AG09309 (cell line): ENCODE measurements around the gene HAO1.
A peak's percentile ranks its signal among the peaks of the same experiment; 100 is the strongest.

Source experiments
- DNase-seq: peaks from one replicate; pipeline ENCODE4 v3.0.0-alpha.2; 2010; ENCODE audit warnings: low read depth
- H3K4me3 ChIP-seq: 2 replicates; pipeline ENCODE4 v1.5.1; 2011; ENCODE audit warnings: mild to moderate bottlenecking, low read depth, low read length, moderate library complexity; ENCODE audit not compliant: control insufficient read depth
- CTCF ChIP-seq: IDR thresholded peaks from 2 replicates; pipeline ENCODE4 v1.5.1; 2011; ENCODE audit warnings: mild to moderate bottlenecking, low read depth, low read length, inconsistent platforms; ENCODE audit not compliant: insufficient read depth, control insufficient read depth; ENCODE audit errors: missing control alignments

Gene HAO1

DNA sequence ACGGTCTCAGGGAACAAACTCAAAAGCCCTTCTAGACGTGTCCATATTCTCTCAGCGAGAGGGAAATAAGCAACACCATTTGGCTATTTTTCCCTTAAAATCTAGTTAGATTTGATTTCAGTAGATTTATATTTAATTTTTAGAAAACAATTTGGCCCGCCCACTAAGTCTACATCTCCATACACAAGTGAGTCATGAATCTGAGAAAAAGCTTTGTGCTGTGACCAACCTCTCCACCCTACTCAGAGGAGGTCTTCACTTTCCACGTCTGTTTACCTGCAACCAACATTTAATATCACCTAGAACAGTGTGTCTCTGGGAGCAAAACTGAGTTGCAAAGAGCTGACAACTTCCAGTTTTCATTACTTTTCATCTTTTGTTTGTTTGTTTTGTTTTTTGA is 48.6 kb downstream of the HAO1 start:
- no peak for TF ChIP-seq CTCF
- DNase-seq = no peak
- H3K4me3 ChIP-seq = no peak overlapping the region

- no peak for DNase-seq
- no peak overlapping the region for H3K4me3 ChIP-seq
- no peak for TF ChIP-seq CTCF
Observed at GRCh38 chr20:7889736-7890135, 50.5 kb downstream of the HAO1 start.

GRCh38 chr20:7883741-7884140 is 56.5 kb downstream of the HAO1 start:
- no peak overlapping the region for H3K4me3 ChIP-seq
- DNase-seq = no peak
- TF ChIP-seq CTCF = no peak

DNA sequence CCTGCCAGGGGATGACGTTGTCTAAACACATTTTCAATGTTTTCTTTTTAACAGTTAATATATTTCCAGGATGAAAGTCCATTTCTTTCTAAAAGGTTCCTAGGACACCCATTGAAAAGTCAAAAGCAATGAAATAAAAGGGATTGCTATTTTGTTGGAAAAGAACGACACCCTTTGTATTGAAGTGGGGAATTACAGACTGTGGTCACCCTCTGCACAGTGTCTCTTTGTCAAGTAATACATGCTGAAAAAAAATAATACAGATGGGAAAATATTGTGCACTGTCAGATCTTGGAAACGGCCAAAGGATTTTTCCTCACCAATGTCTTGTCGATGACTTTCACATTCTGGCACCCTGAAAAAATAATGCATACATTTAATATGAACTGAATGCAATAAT is 56.9 kb downstream of the HAO1 start:
- TF ChIP-seq CTCF = no peak
- DNase-seq = no peak
- H3K4me3 ChIP-seq = no peak overlapping the region

DNA sequence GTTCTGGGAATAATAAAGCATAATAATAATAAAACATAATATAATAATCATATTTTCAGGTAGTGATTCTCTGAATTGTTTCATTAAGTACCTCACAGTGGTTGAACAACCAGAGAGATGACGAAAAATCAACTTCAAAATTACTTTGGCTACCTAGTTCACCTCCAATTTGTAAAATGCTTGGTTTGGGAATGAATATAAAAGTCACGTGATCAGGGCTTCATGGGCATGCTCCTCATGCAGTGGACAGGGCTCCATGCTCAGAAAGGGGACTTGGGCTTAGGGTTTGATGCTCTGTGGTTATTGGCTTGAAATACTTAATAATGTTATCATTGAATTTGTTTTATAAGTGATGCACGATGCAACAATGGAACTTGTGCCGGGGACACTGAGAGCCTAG is 58.2 kb downstream of the HAO1 start:
- H3K4me3 ChIP-seq = no peak overlapping the region
- no peak for TF ChIP-seq CTCF
- DNase-seq = no peak

DNA sequence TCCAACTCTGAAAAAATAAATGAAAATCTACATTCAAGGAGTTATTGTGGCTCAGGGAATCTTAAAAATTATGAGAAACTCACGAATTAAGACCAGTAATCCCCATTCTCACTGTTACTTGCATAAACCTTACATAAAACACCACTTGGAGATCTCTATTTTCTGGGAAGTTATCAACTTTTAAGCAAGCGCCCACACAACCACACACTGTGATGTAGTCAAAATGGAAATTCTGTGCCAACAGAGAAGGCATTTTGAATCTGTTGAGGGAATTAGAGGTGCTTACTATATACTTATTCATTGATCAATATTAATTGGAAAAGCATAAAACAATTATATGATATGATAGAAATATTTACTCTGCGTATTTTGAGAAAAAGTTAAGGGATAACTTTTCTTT is 58.7 kb downstream of the HAO1 start:
- no peak for TF ChIP-seq CTCF
- no peak for DNase-seq
- H3K4me3 ChIP-seq = no peak overlapping the region

DNA sequence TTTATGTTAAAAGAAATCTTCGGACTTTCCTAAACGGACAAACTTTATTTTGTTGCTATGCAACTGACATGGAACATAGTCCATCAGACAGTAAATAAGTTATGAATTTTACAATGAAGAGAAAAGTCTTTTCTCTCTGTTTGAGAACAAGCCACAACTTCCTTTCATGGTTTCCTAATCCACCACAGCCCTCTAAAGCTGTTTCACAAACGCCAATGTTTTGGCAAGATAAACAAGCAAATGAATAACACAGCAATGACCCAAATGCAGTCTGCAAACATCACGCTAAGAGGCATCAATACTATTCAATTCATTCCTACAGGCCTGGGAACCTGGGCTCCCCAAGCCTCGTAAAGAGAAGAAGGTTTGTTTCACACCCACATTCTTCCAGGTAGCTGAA is 60.4 kb downstream of the HAO1 start:
- no peak for TF ChIP-seq CTCF
- peak; percentile 11 for DNase-seq
- no peak overlapping the region for H3K4me3 ChIP-seq
